NCI-H1694 treated with DMSO at 0.1 percent for 48 hours (cell line): ENCODE data around the gene SEM1.
A peak's percentile ranks its signal among the peaks of the same experiment; 100 is the strongest.
"Not testable (repeated sequence)": the region's sequence is repeated elsewhere in the genome, so short reads cannot be mapped to it uniquely, and the experiment has no call there.

Source experiments
- DNase-seq: peaks from one replicate; lab custom pipeline; 2025; lab: John Stamatoyannopoulos, UW

SEM1 gene

DNA sequence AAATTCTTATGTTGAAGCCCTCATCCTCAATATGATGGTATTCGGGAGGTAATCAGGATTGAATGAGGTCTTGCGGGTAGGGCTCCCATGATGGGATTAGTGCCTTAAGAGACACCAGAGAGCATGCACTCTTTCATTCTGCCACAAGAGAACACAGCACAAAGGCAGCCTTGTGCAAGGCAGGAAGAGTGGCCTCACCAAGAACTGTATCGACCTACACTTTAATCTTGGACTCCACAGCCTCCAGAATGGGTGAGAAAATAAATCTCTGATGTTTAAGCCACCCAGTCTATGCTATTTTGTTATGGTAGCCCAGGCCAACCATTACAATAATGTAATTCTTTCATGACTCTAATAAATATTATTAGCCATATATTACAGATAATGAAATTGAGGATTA is 8.4 kb downstream of the SEM1 start:
- no peak for DNase-seq

- no peak for DNase-seq
Observed at GRCh38 chr7:96700516-96700915, 9.1 kb downstream of the SEM1 start.

- no peak for DNase-seq
Observed at GRCh38 chr7:96699219-96699871, 10.3 kb downstream of the SEM1 start.

GRCh38 chr7:96698449-96698848 is 11.2 kb downstream of the SEM1 start:
- not testable (repeated sequence) for DNase-seq

- no peak for DNase-seq
Observed at GRCh38 chr7:96697822-96698221, 11.8 kb downstream of the SEM1 start.

DNA sequence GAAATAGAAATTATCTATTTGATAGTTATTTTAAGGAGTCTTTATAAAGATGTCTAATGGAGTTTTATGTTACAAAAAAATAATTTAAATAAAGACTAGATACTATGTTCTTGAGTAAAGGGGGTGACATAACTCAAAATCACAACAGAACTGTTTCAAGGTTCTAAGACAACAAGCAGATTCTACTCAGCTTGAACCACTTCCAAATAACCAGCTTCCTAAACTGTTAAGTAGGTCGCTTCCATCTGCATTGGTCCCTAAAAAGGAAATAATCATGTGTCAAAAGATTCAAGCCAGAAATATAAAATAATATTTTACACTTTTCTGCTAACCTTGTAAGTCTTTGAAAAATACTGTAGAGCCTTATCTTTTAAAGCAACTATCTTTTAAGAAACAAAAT is 14.1 kb downstream of the SEM1 start:
- DNase-seq, result no peak

- DNase-seq, result no peak
Observed at GRCh38 chr7:96694082-96694481, 15.6 kb downstream of the SEM1 start.

GRCh38 chr7:96691702-96692101 is 17.9 kb downstream of the SEM1 start:
- no peak for DNase-seq

- DNase-seq, result no peak
Observed at GRCh38 chr7:96689414-96689813, 20.2 kb downstream of the SEM1 start.

DNA sequence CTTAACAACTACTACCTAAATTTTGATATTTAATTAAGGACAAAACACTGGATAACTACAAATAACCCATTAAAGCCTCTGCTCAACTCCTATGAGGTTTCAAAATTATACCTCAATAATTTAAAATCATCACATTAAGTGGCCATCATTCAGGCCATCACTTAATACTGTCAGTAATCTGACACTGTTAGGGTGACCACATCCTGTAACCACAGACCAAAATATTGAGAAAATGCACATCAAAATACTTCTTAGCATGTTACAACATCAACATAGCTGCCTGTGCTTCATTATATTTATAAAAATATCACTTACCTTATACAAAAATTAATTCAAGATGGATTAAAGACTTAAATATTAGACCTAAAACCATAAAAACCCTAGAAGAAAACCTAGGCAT is 23.3 kb downstream of the SEM1 start:
- DNase-seq, result no peak

- no peak for DNase-seq
Observed at GRCh38 chr7:96685755-96686154, 23.9 kb downstream of the SEM1 start.

DNA sequence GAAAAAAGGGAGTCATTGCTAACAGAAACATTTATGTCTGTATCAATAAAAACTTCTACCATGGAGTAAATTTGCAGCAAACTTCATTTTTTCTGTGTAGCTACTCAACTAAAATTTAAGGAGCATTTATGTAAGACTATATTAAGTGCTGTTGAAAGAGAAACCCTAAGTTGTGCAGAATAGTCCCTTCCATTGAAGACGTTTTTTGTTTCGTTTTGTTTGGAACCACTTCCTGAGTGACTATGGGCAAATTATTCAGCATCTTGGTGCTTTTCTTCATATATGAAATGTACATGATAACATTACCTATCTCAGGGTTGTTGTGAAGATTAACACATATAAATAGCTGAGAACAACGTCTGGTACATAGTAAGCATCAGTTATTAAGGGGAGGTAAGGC is 24.3 kb downstream of the SEM1 start:
- no peak for DNase-seq

- no peak for DNase-seq
Observed at GRCh38 chr7:96679886-96680285, 29.8 kb downstream of the SEM1 start.

- no peak for DNase-seq
Observed at GRCh38 chr7:96676919-96677318, 32.7 kb downstream of the SEM1 start.

DNA sequence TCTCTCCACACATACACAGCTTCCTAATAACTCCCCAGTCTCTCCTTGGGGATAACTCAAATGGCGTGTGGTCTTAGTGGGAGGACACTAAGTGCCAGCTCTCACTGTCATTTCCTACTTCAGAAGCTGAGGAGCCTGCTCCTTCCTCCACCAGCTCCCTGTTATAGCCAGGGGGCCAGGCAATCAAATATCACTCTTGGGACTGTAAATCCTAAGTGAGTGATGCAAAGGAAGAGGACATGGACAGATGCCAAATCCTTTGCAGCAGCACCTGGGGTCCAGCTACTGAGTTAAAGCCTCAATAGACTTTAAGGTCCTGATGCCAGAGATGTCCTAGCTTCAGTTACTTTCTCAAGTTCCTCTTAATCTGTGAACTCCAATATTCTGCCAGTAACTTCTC is 34.1 kb downstream of the SEM1 start:
- DNase-seq, result no peak

DNA sequence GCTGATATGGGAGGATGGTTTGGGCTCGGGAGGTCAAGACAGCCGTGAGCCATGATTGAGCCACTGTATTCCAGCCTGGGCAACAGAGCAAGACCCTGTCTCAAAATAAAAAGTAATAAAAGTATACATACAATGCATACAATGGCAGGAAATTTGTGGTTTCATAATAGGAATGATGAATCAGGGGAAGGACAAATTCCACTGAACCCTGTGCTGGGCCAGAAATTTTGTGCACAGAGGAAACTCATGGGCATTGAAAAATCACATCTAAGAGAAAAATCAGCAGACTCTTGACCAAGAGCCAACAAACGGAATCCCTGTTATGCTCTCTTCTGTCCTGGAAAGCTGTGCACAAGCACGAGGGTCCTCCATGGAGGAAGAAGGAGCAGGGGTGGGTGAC is 35.1 kb downstream of the SEM1 start:
- no peak for DNase-seq

DNA sequence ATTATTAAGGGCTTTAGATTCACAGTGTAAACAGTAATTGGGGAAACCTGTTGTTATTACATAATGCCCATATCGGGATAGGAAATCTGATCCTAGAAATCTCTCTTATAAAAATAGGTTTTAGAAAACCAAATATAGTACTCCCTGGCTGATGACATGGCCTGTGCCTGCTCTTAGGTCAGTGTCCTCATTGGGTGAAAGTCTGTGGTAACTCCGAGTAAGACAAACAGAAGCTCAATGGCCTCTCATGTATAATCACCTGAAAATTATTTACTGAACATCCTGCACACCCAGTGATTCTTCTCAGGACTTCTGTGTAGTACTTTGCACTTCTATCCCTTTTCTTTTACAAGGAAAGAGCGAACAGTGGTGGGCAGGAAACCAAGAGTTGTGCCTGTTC is 37.8 kb downstream of the SEM1 start:
- DNase-seq, result no peak

DNA sequence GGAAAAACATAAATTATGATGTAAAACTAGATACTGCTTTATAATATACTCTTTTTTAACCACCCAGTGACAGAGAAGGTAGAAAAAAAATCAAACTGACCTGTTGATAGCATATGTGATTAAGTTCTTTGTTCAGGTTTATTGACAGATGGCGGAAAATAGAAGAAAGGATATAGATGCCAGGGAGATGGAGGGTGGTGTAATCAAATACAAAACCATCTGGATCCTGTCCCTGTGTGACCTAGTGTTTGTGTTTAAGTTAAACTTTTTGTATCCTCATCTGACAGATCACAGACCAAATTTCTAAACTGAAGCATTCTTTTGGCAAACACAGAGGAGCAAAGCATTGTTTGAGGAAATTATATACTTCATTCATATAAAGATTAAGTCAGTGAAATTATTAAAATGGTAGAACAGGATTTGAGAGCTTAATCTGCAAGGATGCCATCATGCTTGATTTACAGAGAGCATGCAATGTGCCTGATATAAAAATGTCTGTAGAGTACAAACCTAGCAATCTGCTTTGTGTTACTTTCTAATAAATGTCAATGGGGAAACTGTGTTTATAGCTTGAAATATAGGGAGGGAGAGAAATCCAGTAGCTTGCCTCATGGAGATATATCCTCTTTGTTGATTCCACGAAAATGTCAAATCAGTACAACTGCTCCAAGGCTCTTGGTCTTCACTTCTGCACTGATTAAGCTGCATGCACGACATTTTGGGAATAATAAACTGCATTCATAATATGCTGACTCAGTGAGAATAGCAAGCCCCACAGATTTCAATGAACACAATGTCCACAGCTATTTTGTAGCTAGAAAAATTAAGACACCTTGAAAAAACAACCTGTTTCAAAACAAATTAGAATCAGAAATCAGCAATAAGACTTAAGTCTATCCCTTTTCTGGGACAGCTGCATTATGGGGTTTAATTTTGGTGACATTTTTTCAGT is 39.0 kb downstream of the SEM1 start:
- peak; percentile 88 for DNase-seq

- DNase-seq, result no peak
Observed at GRCh38 chr7:96669812-96670211, 39.8 kb downstream of the SEM1 start.

DNA sequence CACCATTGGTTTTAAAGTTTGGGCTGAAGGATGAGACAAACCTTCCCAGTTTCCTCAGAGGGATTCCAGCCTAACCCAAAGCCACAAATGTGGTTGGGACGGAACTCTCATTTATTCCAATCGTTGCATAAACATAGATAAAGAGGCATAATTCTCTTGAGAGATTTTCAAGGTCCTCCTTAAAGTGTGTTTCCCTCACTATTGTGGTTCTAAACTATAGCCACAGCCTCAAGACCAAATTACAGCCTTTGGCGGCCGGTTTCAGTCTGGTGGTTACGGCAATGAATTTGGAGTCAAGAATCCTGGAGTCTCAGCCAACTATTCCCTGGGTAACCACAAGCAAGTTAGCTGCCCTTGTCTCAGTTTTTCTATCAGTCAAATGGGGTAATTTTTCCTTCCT is 42.6 kb downstream of the SEM1 start:
- no peak for DNase-seq

DNA sequence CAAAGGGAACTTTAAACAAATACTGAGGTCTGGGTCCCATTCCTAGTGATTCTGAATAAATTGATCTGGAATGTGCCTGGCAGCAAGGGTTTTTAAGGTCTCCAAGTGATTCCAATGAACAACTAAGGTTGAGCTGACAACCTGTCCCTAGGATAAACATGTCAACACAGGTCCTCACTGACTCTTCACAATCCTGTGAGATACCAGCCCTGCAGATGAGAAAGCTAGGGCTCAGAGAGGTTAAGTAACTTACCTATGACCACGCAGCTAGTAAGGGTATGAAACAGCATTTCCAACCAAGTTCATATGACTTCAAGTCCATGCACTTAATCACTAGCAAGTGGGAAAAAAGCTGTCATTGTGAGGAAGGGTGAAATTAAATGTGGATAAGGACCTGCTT is 44.0 kb downstream of the SEM1 start:
- no peak for DNase-seq

DNA sequence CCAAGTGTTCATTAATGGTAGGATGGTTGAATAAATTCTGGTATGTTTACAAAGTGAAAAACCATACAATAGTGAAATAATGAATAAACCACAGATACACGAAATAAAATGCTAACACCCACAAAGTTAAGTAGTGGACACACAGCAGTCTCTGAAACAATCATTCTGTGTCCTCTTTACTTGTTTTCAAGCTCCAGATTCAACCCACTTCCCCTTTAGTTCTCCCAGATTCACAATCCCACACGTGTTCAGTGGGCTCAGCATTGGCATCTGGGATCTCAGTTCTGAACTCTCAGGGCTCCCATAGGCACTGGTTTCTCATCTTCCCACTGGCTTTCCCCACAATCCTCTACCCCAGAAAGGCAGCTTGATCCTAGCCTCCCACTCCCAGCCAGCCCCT is 44.9 kb downstream of the SEM1 start:
- no peak for DNase-seq

DNA sequence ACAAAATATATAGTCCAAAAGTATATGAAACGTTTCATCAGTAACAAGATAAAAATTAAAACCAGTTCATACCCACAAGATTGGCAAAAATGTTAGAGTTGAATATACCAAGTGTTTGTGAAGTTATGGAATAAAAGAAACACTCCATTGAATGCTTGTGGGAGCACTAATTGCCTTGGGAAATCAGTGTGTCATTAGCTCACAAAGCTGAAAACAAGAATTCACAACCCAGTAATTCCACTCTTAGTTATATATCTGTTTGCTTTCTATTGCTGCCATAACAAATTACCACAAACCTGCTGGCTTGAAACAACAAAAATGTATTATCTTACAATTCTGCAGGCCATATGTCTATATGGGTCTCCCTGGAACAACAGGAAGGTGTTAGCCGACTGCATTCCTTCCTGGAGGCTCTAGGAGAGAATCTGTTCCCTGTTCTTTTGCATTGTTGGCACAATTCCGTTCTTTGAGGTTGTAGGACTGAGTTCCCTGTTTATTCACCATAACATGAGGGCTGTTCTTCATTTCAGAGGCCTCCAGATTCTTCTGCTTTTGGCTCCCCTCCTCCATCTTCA is 45.7 kb downstream of the SEM1 start:
- DNase-seq, result no peak
